ENCODE results near the gene ZNF835. TPM values are rescaled to one million over a fixed set of nuclear protein-coding genes. Genes with fewer than 3 reads are reported as not detected.

ZNF835 gene
- polyA plus RNA-seq, 1 donor from 2014 or later = not detected

DNA sequence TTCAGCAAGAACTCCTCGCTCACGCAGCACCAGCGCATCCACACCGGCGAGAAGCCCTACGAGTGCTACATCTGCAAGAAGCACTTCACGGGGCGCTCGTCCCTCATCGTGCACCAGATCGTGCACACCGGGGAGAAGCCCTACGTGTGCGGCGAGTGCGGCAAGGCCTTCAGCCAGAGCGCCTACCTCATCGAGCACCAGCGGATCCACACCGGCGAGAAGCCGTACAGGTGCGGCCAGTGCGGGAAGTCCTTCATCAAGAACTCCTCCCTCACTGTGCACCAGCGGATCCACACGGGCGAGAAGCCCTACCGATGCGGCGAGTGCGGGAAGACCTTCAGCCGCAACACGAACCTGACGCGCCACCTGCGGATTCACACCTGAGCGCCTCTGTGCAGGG is 49.2 kb downstream of the ZNF835 start:
- no peak overlapping the region for H3K27ac ChIP-seq (ENCODE audit: low read length)
- TF ChIP-seq EP300 (conservative IDR thresholded peaks at IDR 0.05; ENCODE audit: poor library complexity, severe bottlenecking) (no peak), MXI1 (conservative IDR thresholded peaks at IDR 0.05; ENCODE audit: poor library complexity, severe bottlenecking) (no peak), TAF1 (IDR thresholded peaks at IDR 0.05; ENCODE audit: low read depth) (no peak), POLR2AphosphoS5 (IDR thresholded peaks at IDR 0.05) (no peak), RAD21 (conservative IDR thresholded peaks at IDR 0.05) (no peak), EZH2 (IDR thresholded peaks at IDR 0.05; ENCODE audit: borderline replicate concordance, insufficient read depth, low read length, poor library complexity, severe bottlenecking) (no peak), SMC3 (conservative IDR thresholded peaks at IDR 0.05; ENCODE audit: poor library complexity) (no peak)
- TF ChIP-seq, protein P1, sequence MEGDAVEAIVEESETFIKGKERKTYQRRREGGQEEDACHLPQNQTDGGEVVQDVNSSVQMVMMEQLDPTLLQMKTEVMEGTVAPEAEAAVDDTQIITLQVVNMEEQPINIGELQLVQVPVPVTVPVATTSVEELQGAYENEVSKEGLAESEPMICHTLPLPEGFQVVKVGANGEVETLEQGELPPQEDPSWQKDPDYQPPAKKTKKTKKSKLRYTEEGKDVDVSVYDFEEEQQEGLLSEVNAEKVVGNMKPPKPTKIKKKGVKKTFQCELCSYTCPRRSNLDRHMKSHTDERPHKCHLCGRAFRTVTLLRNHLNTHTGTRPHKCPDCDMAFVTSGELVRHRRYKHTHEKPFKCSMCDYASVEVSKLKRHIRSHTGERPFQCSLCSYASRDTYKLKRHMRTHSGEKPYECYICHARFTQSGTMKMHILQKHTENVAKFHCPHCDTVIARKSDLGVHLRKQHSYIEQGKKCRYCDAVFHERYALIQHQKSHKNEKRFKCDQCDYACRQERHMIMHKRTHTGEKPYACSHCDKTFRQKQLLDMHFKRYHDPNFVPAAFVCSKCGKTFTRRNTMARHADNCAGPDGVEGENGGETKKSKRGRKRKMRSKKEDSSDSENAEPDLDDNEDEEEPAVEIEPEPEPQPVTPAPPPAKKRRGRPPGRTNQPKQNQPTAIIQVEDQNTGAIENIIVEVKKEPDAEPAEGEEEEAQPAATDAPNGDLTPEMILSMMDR (IDR thresholded peaks at IDR 0.05; ENCODE audit: poor library complexity, severe bottlenecking) = no peak
- TF ChIP-seq, protein P2, sequence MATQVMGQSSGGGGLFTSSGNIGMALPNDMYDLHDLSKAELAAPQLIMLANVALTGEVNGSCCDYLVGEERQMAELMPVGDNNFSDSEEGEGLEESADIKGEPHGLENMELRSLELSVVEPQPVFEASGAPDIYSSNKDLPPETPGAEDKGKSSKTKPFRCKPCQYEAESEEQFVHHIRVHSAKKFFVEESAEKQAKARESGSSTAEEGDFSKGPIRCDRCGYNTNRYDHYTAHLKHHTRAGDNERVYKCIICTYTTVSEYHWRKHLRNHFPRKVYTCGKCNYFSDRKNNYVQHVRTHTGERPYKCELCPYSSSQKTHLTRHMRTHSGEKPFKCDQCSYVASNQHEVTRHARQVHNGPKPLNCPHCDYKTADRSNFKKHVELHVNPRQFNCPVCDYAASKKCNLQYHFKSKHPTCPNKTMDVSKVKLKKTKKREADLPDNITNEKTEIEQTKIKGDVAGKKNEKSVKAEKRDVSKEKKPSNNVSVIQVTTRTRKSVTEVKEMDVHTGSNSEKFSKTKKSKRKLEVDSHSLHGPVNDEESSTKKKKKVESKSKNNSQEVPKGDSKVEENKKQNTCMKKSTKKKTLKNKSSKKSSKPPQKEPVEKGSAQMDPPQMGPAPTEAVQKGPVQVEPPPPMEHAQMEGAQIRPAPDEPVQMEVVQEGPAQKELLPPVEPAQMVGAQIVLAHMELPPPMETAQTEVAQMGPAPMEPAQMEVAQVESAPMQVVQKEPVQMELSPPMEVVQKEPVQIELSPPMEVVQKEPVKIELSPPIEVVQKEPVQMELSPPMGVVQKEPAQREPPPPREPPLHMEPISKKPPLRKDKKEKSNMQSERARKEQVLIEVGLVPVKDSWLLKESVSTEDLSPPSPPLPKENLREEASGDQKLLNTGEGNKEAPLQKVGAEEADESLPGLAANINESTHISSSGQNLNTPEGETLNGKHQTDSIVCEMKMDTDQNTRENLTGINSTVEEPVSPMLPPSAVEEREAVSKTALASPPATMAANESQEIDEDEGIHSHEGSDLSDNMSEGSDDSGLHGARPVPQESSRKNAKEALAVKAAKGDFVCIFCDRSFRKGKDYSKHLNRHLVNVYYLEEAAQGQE (IDR thresholded peaks at IDR 0.05; ENCODE audit: borderline replicate concordance) = no peak
- H4K20me1 ChIP-seq (ENCODE audit: insufficient read depth) = no peaks in the 10 kb centered on the region
- no peaks in the 10 kb centered on the region for H3K9me2 ChIP-seq (ENCODE audit: insufficient read depth, low read length)
- peaks cover 16% of the 10 kb centered on the region for H3K79me2 ChIP-seq (replicated peaks; ENCODE audit: insufficient read depth, low read length)
- no peaks in the 10 kb centered on the region for H3F3A ChIP-seq (ENCODE audit: insufficient read depth, low read length, poor library complexity, severe bottlenecking)
- H2AFZ ChIP-seq (ENCODE audit: low read depth, low read length) = no peak overlapping the region
- H3K27me3 ChIP-seq (ENCODE audit: insufficient read depth, low read depth, low read length) = no peaks in the 10 kb centered on the region
- H3K4me2 ChIP-seq (ENCODE audit: low read length) = no peak overlapping the region
- peaks cover 42% of the 10 kb centered on the region for H3K36me3 ChIP-seq (ENCODE audit: insufficient read depth, low read length)
- H3K4me3 ChIP-seq (ENCODE audit: low read length) = no peak overlapping the region
- H3K9me3 ChIP-seq (ENCODE audit: low read length) = peaks cover 40% of the 10 kb centered on the region
- H3K9ac ChIP-seq (ENCODE audit: low read length) = no peak overlapping the region

DNA sequence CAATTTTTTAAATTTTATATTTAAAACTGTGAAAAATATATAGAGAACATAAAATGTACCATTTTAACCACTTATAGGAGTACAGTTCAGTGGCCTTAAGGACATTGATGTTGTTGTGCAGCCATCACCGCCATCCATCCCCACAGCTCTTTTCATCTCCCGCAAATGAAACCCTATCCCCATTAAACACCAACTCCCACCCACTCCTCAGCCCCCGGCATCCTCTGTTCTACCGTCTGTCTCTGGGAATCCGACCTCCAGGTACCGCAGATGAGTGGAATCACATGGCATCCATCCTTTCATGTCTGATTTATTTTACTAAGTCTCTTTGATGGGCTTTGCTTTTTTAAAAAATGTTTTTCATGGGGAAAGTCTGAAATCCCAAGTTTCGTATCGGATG is 52.4 kb downstream of the ZNF835 start:
- Histone ChIP-seq H4K20me1 (ENCODE audit: insufficient read depth) (no peaks in the 10 kb centered on the region), H3K9ac (ENCODE audit: low read length) (no peak overlapping the region), H3K9me3 (ENCODE audit: low read length) (peaks cover 40% of the 10 kb centered on the region), H3K79me2 (replicated peaks; ENCODE audit: insufficient read depth, low read length) (peaks cover 47% of the 10 kb centered on the region), H3K27me3 (ENCODE audit: insufficient read depth, low read depth, low read length) (no peaks in the 10 kb centered on the region), H3F3A (ENCODE audit: insufficient read depth, low read length, poor library complexity, severe bottlenecking) (no peaks in the 10 kb centered on the region), H3K27ac (ENCODE audit: low read length) (no peak overlapping the region), H3K4me3 (ENCODE audit: low read length) (no peak overlapping the region), H2AFZ (ENCODE audit: low read depth, low read length) (no peak overlapping the region), H3K9me2 (ENCODE audit: insufficient read depth, low read length) (no peaks in the 10 kb centered on the region), H3K4me2 (ENCODE audit: low read length) (no peak overlapping the region), H3K36me3 (ENCODE audit: insufficient read depth, low read length) (peaks cover 42% of the 10 kb centered on the region)
- TF ChIP-seq, protein P2 (IDR thresholded peaks at IDR 0.05; ENCODE audit: borderline replicate concordance) = no peak
- TF ChIP-seq EZH2 (IDR thresholded peaks at IDR 0.05; ENCODE audit: borderline replicate concordance, insufficient read depth, low read length, poor library complexity, severe bottlenecking) = no peak
- no peak for TF ChIP-seq POLR2AphosphoS5 (IDR thresholded peaks at IDR 0.05)

All from neural cell (in vitro differentiated cells).